Measurements from ENCODE around the gene TMEM18. TPM values are rescaled to one million over a fixed set of nuclear protein-coding genes. Genes with fewer than 3 reads are reported as not detected.

Gene TMEM18
- total RNA-seq, 4 donors from 2014 or later = 10.8 to 49.7 (median 34.3) TPM

DNA sequence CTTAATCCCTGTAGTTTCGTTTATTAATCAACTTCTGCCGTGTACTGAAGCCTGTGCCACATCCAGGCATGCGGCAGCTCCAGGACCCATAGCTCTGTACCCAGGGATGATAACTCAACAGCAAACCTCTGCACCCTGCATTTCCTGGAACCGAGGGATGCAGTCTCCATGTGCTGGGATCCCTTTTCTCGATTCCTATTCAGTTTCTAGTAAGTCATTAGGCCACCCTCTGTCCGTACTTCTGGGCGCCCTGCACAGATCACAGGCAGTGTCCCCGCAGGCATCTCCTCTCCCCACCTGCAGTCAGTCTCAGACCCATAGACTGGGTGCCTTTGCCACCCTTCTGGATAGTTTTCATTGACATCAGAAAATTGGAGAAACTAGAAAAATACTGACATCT lies 18.8 kb downstream of the TMEM18 start:
- no peaks in the 10 kb centered on the region for H3K4me1 ChIP-seq
- TF ChIP-seq, protein P1, sequence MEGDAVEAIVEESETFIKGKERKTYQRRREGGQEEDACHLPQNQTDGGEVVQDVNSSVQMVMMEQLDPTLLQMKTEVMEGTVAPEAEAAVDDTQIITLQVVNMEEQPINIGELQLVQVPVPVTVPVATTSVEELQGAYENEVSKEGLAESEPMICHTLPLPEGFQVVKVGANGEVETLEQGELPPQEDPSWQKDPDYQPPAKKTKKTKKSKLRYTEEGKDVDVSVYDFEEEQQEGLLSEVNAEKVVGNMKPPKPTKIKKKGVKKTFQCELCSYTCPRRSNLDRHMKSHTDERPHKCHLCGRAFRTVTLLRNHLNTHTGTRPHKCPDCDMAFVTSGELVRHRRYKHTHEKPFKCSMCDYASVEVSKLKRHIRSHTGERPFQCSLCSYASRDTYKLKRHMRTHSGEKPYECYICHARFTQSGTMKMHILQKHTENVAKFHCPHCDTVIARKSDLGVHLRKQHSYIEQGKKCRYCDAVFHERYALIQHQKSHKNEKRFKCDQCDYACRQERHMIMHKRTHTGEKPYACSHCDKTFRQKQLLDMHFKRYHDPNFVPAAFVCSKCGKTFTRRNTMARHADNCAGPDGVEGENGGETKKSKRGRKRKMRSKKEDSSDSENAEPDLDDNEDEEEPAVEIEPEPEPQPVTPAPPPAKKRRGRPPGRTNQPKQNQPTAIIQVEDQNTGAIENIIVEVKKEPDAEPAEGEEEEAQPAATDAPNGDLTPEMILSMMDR (IDR thresholded peaks at IDR 0.05) = no peak
- DNase-seq = no peak
- no peaks in the 10 kb centered on the region for H3K36me3 ChIP-seq
- intact Hi-C loops (cut with DNase I; ENCODE audit: low total_unique reads) = no loop called here
- no peaks in the 10 kb centered on the region for H3K27me3 ChIP-seq
- no peaks in the 10 kb centered on the region for H3K9me3 ChIP-seq
- H3K4me3 ChIP-seq = no peak overlapping the region
- H3K27ac ChIP-seq = no peak overlapping the region

DNA sequence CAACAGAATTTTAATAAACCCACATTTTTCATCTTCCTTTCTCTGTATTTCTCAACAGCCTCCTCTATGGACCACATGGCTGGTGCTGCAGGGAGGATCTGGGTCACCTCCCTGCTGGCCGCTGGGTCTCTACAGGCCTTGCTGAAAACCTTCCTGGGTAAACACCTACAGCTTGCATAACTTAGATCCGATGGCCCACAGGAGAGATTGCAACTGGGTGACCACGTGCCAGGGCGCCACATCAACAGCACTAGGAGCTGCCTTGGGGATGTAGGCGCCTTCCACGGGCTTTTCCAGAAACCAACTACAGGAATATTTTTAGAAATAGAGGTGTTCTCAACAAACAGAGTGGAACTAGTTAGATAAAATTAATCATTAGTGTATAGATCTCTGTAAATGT lies 19.4 kb downstream of the TMEM18 start:
- no peaks in the 10 kb centered on the region for H3K9me3 ChIP-seq
- H3K27me3 ChIP-seq = no peaks in the 10 kb centered on the region
- no peaks in the 10 kb centered on the region for H3K4me1 ChIP-seq
- no peak for TF ChIP-seq POLR2A (IDR thresholded peaks at IDR 0.05)
- TF ChIP-seq, protein P1 (IDR thresholded peaks at IDR 0.05) = no peak
- intact Hi-C loops (cut with DNase I; ENCODE audit: low total_unique reads) = no loop called here
- no peak for DNase-seq
- H3K4me3 ChIP-seq = no peak overlapping the region
- no peaks in the 10 kb centered on the region for H3K36me3 ChIP-seq
- H3K27ac ChIP-seq = no peak overlapping the region

DNA sequence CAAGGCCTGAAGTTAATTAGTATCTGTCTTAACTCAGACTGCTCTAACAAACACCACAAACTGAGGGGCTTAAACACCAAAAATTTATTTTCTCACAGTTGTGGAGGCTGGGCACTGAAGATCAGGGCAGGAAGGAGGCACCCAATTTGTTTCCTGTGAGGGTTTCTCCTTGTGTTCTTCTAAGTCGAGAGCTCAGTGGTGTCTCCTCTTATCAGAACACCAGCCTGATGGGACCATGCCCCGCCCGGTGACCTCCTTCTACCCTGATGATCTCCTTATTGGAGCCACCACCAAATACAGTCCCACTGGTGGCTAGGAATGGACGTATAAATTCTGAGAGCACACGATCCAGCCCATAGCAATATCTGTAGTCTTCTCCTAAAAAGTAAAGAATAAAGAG lies 20.5 kb downstream of the TMEM18 start:
- no peaks in the 10 kb centered on the region for H3K27me3 ChIP-seq
- H3K9me3 ChIP-seq = no peaks in the 10 kb centered on the region
- no peaks in the 10 kb centered on the region for H3K4me1 ChIP-seq
- no peak overlapping the region for H3K4me3 ChIP-seq
- H3K27ac ChIP-seq = no peak overlapping the region
- DNase-seq = no peak
- TF ChIP-seq, protein P1 (IDR thresholded peaks at IDR 0.05) = no peak
- TF ChIP-seq POLR2A (IDR thresholded peaks at IDR 0.05) = no peak
- H3K36me3 ChIP-seq = no peaks in the 10 kb centered on the region
- intact Hi-C loops (cut with DNase I; ENCODE audit: low total_unique reads) = no loop called here

DNA sequence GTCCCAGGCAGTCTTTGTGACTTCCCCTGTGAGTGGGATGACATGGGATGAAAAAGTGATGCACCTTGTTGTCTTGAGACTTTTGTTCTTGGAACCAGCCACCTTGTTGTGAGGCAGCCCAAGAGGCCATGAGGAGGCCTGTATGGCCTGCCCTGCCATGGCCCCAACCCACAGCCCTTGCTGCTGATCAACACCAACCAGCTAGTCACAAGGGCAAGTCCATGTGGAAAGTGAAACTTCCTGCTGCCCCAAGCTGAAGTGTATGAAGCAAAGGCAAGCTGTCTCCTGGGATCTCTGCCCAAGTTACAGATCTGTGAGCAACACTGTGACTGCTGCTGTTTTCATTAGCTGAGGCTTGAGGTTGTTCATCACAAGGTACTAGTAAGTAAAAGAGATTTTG lies 21.6 kb downstream of the TMEM18 start:
- Histone ChIP-seq H3K4me1 (no peaks in the 10 kb centered on the region), H3K36me3 (no peaks in the 10 kb centered on the region), H3K27ac (no peak overlapping the region), H3K4me3 (no peak overlapping the region), H3K9me3 (no peaks in the 10 kb centered on the region), H3K27me3 (no peaks in the 10 kb centered on the region)
- intact Hi-C loops (cut with DNase I; ENCODE audit: low total_unique reads) = no loop called here
- TF ChIP-seq POLR2A (IDR thresholded peaks at IDR 0.05) = no peak
- TF ChIP-seq, protein P1 (IDR thresholded peaks at IDR 0.05) = no peak
- no peak for DNase-seq

DNA sequence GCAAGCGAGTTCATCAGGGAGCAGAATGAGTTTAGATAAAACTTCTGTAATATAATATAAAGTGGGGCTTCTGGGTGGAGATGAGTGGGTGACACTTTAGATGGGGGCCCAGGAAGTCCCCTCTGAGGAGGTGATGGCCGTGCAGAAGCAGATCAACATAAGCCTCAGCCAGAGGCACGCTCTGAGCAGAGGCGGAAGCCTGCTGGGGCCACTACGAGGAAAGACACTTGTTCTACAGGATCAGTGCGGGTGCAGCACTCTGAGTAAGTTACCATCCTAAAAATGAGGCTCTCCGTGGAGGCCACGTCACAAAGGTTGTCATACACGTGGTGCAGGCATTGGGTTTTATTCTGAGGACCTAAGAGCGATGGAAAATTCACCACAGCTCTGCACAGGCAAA lies 22.3 kb downstream of the TMEM18 start:
- TF ChIP-seq, protein P1 (IDR thresholded peaks at IDR 0.05) = no peak
- no peak for TF ChIP-seq POLR2A (IDR thresholded peaks at IDR 0.05)
- H3K27me3 ChIP-seq = no peaks in the 10 kb centered on the region
- intact Hi-C loops (cut with DNase I; ENCODE audit: low total_unique reads) = no loop called here
- H3K4me1 ChIP-seq = no peaks in the 10 kb centered on the region
- no peaks in the 10 kb centered on the region for H3K36me3 ChIP-seq
- no peak overlapping the region for H3K27ac ChIP-seq
- no peaks in the 10 kb centered on the region for H3K9me3 ChIP-seq
- no peak for DNase-seq
- H3K4me3 ChIP-seq = no peak overlapping the region
